Hematopoietic multipotent progenitor cell treated with erythropoietin and hydrocortisone succinate and interleukin-3 and kit ligand, for 17 days (in vitro differentiated cells): ENCODE measurements around the gene KCNAB1.
"Not testable (repeated sequence)": the region's sequence is repeated elsewhere in the genome, so short reads cannot be mapped to it uniquely, and the experiment has no call there.

Experiments
- DNase-seq: peaks from one replicate; pipeline ENCODE4 v3.0.0-alpha.2; 2015; ENCODE audit warnings: low spot score

KCNAB1 gene

DNA sequence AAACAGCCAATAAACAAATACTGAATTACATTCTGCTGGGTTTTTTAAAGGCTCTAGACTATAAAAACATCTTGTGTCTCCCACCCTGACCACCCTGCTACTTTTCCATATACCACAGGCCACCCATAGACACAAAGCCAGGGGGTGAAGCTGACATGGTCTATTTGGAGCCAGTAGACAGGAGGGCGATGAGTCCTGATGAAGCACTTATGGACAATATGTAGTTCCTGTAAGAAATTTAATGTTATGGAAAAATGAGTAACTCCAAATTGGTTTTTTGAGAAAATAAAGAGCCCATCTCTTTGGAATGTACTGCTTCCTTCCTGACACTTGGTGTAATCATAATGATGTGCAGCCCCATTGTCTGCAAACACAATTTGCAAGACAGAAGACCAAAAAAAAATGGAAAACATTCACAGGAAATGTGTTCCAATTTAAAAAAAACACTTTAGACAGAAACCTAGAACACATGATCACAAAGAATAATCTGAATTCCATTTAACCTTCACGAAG lies 422.7 kb downstream of the KCNAB1 start:
- DNase-seq = no peak

DNA sequence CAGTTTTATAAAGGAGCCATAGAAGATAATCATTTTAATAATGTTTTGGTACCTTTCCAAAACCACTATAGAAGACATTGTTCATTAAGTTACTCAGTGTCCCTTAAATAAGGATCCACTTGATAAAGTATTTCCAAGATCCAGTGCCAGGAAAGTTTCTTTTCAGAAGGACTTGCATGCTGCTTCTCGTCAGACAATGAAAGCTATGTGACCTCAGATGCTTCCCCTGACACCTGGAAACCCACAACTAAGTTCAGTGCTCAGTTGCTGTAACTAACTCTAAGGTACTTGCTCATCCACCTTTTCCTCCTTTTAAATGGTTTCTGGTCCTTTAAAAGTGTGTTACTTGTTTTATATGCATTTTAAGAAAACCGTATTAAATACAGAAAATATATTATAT lies 427.3 kb downstream of the KCNAB1 start:
- no peak for DNase-seq

DNA sequence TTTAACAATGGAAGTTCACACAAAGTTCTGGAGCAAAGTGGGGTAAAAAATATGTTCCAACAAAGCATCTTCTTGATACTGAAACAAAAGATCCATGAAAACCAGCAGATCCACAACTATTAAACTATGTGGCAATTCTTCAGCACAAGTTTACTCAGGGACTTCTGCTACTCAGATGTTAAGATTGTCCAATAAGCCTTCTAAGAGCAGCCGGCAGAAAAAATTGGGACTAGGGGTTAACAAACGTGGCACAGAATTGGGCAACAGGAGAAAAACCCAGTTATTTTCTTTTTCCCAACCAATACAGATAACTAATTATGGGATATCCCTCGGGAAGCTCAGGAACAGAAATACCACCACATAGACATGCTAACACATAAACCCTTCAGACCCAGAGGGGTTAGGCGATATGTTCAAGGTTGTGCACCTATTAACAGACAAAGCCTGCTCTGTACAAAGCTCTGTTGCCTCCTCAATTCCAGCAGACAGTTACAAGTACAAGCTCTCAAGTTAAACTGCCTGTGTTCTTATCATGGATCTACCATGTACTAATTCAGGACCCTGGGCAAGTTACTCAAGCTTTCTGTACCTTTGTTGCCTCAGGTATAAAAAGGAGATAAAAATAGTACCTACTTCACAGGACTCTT lies 427.8 kb downstream of the KCNAB1 start:
- no peak for DNase-seq

DNA sequence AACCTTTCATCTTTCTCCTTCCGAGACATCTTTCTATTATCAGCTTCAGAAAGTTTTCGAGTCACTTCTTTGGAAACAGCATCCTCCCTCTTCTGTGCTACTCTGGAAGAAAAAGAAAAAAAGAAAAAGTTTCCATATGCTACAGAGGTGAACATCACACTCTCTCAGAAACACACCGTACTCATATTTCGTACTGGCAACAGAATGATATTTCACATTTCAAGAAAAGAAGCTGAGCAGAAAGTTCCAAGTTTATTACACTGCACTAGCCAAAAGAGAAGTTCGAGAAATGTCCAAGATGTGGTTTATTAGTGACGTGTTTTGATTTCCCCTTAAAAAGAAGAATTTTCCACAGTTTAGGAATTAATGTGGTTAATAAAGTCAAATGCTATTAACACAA lies 428.5 kb downstream of the KCNAB1 start:
- DNase-seq = no peak

DNA sequence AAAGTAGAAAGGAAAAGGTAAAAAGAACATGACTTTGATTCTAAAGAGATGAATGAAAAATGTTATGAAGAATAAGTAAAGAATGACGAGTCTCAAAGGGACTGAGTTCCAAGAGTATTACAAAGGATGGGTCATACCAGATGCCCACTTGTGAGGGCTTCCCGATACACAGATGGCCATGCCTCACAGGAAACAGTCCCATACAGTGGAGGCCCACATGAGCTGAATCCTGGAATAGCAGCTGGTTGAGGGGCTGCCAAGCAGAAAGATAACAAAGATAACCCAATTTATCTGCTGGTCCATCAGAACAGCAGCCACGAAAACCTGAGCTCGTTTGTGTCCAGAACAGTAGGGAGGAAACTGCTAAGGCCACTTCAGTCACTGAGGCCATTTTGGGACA lies 430.9 kb downstream of the KCNAB1 start:
- no peak for DNase-seq

DNA sequence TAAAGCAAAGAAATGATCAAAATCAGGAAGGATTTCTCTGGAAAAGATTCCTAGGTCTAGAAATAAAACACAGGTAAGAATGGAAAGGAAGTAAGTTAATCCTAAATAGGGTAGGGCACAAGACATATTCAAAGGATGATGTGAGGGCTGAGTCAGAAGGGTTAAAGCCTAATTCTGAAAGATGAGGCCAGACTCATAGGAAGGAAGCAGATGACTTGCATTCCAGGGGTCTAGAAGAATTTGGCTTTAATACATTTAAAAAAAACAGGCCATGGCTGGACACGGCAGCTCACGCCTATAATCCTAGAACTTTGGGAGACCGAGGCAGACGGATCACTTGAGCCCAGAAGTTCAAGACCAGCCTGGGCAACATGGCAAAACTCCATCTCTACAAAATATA lies 431.4 kb downstream of the KCNAB1 start:
- DNase-seq = no peak

DNA sequence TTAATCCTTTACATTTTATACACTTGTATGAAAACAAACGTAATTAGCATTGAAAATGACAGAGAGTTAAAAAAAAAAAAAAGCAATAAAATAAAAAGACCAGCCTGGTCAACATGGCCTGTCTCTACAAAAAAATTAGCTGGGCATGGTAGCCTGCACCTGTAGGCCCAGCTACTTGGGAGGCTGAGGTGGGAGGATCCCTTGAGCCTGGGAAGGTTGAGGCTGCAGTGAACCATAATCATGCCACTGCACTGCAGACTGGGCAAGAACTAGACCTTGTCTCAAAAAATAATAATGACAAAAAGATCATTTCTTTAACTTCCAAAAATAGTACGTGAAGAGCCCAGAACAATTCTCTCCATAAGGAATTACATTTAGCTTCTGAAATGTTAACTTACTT lies 432.6 kb downstream of the KCNAB1 start:
- no peak for DNase-seq

DNA sequence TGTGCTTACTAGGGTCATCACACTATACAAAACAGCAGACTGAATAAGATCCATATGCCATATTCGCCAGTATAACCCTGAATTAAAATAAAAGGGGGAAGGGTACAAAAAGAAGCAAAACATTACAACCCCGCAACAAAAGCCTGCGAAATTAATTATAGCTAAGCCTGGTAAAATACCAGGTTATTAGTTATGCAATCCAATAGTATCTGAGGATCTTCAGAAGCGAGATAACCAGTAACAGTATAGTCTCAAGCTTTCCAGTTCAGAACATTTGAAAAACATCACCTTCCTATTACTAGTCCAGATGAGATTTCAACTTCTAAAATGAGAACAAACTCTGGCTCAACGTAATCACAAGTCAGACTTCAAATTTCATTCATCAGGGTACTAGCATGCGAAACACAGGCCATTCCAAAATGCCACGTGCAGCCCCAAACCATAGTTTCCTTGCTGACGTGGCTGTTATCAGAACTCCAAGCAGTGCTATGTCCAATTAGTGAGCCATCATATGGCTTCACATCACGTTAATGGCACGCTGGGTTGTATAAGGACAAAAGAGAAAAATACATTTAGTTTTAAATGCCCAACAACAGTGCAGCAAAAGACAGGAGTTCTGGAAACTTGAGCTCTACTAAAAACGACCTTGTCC lies 433.5 kb downstream of the KCNAB1 start:
- DNase-seq = peak; percentile 24

DNA sequence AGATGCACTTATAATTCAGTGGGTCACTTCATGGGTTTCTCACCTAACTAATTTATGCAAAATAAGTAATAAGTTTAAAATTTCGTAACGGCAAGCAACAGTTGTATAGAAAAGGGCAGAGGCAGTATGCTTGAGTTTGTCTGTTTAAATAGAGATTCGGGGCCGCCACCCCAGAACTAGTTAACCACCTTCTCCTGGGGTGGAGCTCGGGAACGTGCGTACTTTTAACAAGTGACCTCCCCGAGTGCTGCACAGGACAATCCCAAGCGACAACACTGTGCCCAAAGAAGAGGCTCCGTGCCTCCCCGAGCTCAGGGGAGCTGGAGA lies 434.1 kb downstream of the KCNAB1 start:
- DNase-seq = no peak

DNA sequence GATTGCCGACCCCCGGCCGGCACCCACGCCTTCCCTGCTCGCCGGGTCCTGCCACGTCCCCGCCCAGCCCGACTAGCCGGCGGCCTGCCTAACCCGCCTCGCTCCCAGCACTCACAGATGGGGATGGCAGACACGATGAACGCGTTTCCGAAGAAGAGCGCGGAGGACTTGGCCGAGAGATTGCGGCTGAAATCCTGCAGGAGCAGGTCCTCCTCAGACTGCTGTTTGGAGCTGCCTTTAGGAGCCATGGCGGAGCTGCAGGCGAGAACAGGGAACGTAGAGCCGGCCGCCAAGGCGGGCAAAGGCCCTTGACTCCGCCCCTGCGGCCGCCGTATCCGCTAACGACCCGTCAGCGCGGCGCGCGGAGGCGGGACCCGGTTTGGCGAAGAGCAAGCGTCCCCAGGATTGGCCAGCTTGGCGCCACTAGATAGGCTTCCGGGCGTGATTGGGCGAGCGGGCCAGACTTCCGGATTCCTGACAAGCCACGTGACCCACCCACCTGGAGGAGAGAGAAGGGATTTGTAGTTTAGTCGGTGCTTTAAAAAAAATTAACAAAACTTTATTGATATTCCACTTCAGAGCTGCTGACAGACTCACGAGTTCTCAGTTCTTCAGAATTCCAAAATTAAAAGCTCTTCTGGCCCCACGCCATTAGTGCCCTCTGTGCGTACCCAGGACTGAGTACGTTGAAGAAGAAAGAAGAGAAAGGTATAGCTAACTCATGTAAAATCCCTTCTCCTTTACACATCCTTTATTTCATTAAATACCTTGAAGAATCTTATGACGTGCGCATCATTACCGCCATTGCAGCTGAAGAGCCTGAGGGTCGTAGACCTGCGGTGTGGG lies 434.7 kb downstream of the KCNAB1 start, which contains the start of gene SSR3:
SSR3 (minus strand) TSS at position 276 of the 846 bp plus-strand sequence; CDS start at position 248, 28 bp downstream.
- peak; percentile 95 for DNase-seq

DNA sequence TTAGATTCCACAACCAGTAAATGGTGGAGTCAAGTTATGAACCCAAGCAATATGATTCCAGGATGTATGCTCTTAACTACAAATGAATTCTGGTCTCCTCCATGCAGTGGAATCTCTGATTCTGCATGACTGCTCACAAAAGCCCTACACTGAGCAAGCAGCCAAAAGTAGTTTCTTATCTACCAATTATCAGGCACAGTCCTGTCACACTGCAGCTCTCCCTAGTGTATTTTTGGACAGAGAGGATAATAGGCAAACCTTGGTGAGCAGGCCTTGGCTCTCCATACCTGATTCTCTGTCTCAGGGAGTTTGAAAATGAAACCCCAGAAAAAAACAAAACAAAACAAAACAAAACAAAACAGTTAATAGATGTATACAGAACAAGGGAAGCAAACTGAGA lies 438.0 kb downstream of the KCNAB1 start:
- DNase-seq = no peak

DNA sequence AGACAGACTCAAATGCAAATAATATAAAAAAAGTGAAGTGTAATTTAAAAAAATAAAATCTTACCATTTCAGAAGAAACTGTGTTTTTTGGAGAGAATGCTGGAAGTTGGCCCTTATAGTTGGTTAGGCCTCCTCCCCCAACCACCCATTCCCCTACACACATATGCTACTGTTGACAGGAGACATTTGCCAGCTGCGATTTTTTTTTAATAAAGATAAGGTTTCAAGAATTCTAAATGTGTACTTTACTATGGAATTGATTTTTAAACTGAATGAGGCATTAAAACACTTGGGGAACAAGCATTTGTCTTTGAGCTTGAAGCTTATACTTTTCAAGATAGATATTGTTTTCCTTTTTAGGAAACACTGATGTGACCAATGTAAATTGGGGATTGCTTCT lies 438.9 kb downstream of the KCNAB1 start:
- DNase-seq = no peak

DNA sequence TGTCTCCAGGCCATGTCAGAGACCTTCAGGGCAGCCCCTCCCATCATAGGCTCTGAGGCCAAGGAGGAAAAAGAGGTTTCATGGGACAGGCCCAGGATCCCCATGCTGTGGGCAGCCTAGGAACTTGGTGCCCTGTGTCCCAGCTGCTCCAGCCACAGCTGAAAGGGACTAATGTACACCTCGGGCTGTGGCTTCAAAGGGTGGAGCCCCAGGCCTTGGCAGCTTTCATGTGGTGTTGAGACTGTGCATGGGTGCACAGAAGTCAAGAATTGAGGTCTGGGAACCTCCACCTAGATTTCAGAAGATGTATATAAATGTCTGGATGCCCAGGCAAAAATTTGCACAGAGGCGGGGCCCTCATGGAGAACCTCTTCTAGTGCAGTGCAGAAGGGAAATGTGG lies 441.2 kb downstream of the KCNAB1 start:
- no peak for DNase-seq

DNA sequence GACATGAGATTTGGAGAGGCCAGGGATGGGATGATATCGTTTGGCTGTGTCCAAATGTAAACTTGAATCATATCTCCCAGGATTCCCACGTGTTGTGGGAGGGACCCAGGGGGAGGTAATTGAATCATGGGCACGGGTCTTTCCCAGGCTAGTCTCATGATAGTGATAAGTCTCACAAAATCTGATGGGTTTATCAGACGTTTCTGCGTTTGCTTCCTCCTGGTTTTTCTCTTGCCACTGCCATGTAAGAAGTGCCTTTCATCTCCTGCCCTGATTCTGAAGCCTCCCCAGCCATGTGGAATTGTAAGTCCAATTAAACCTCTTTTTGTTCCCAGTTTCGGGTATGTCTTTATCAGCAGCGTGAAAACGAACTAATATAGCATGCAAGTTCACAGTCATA lies 442.1 kb downstream of the KCNAB1 start:
- not testable (repeated sequence) for DNase-seq

DNA sequence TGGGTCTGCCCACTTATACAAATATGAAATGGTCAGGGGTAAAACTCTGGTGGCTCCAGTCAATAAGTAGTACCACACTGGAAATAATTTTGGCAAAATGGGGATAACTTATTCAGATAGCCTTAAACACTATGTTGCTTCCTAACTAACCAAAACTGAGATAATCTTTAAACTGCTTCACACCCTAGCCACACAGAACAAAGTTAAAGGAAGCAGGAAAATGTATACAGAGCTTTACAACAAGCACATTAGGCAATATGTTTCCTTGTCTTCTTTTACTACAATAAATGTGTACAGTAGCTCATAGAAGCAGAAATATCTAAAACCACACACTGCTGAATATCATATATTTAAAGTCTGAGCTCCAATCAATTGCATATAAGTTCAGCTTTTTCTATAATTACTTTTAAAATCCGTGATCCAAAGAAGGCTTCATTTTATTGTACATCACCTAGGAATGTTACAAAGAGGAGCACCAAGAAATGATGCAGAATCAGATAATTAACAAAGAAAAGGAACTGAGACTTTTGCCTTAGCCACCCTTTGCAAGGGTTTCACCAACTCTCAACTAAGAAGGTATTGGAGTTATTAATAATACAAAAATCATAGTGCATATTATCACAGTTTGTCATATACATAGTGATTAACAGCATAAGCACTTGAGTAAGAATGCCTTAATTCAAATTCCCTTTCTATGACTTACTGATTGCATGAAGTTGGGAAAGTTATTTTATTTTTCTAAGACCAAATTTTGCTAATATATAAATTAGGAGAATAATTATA lies 443.7 kb downstream of the KCNAB1 start:
- no peak for DNase-seq

DNA sequence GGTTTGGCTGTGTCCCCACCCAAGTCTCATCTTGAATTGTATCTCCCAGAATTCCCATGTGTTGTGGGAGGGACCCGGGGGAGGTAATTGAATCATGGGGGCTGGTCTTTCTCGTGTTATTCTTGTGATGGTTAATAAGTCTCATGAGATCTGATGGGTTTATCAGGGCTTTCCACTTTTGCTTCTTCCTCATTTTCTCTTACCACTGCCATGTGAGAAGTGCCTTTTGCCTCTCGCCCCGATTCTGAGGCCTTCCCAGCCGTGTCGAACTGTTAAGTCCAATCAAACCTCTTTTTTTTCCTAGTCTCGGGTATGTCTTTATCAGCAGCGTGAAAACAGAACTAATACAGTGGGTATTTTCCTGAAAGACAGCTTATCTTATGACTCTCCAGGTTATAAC lies 448.6 kb downstream of the KCNAB1 start:
- DNase-seq = not testable (repeated sequence)

DNA sequence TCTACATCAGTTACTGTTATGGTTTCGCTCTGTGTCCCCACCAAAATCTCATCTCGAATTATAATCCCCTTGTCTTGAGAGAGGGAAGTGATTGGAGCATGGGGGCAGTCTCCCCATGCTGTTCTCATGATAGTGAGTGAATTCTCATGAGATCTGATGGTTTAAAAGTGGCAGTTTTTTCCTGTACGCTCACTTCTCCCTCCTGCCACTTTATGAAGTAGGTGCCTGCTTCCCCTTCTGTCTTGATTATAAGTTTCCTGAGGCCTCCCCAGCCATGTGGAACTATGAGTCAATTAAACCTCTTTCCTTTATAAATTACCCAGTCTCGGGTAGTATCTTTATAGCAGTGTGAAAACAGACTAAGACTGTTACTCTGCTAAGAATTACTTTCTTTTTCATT lies 449.5 kb downstream of the KCNAB1 start:
- not testable (repeated sequence) for DNase-seq

DNA sequence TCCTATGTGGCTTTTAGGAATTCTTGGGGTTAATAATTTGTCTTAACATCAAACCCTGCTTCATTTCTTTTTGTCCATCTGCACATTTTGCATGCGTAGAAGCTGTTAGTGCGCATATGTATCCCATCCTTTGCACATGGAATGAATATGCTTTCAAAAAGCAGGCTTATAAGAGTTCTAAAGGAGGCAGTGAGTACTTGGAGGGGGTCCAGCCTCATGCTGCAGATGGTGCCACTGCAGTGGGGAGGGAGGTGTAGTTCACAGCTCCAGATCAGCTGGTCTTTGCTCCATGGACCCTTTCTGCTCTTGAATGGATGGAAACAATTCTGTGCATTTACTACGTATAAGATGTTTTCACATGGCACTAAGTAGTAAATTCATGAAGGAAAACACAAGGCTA lies 455.3 kb downstream of the KCNAB1 start:
- no peak for DNase-seq

DNA sequence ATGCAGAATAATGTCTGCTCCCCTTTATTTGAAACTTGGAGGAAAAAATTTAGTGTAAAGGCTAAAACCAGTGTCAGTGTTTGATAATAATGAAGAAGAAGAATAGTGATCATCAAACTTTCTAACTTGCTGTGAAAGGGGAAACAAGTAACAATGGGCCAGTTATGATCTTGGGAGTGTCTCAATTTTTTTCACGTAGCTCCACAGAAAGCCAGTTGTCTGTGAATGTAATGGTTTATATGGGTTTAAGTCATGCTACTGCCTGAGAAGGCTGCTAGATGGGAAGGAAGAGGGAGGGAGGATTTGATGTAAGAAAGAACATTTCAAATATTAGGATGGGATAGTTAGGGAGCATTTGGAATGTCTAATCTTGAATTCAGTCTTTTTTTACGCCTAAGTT lies 455.7 kb downstream of the KCNAB1 start:
- no peak for DNase-seq

DNA sequence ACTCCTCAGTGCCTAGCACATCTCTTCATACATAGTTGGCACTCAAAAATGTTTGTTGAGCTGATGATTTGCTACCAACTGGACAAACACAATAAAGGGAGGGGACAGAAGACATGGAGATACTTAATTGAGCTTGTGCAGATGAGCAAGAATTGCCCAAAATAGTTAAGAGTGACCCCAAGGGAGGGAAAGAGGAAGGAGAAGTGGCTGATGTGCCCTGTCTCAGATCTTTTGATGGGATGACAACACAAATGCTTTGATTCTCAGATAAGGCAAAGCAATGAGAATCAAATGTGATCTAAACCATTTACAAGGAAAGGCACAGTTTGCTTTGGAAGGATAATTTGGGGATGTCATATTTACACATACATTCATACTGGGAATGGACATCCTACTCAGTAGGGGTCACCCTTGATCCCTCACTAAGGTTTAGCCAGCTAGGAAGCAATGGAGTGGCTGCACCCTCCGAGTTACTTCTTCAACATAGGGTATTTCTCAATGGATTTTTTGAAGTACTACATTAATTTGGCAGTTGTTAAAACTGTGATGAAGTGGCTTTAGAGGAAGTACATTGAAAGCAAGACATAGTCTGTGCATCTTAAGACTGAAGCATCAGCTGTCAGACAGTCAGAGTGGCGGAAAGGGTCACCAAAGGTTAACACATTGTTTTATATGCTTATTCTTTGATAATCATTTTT lies 456.4 kb downstream of the KCNAB1 start:
- no peak for DNase-seq

DNA sequence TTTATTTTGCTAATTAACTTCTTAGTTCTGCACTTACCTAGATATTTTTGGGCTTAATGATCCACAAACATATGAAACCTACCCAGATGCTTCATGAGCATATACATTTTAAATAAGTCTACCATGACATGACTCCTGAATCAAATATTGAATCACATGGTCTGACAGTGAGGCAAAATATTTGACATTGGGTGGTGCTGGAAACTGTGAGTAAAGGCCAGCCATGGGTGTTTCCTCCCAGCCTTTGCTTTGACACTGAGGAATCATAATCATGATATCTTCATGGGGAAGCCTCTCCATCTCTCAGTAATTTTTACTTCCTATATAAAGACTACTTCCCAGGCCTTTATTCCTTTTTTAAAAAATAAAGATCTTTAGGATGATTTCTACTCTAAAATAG lies 457.4 kb downstream of the KCNAB1 start:
- DNase-seq = no peak

DNA sequence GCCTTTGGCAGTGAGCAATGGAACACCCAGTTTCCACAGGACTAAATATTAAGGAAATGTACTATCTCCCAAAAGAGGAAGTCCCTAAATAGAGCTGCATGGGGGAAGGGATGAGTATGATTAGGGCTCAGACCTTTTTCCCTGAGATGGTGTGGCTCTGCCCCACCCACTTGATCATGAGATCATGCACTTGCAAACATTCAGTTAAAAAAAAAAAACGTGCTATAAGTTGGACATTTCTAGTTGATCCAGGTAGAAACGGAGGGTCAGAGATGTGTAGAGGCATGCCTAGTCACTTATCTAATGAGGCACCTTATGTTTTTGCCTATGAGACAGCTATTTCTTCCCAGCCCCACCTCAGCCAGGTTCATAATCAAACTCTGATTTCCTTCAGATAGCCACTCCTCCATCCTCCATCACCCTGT lies 459.1 kb downstream of the KCNAB1 start:
- peak; percentile 10 for DNase-seq
